Measurements from ENCODE around the gene BMPR1A.

GRCh38 chr10:86833969-86834368, 77.5 kb downstream of the BMPR1A start:
- TF ChIP-seq E2F4 (CRISPR knock-in tag; IDR thresholded peaks at IDR 0.05; ENCODE audit: borderline replicate concordance, low read depth), result no peak
- no peak for TF ChIP-seq HMGXB4 (CRISPR knock-in tag; IDR thresholded peaks at IDR 0.05)
- TF ChIP-seq ZNF263 (CRISPR knock-in tag; IDR thresholded peaks at IDR 0.05; ENCODE audit: low read depth), result no peak
- no peak for TF ChIP-seq CTCF (IDR thresholded peaks at IDR 0.05)
- no peak for TF ChIP-seq ZNF423 (CRISPR knock-in tag; IDR thresholded peaks at IDR 0.05)
- no peak for TF ChIP-seq IRF1 (CRISPR knock-in tag; IDR thresholded peaks at IDR 0.05)
